ENCODE results near the gene KSR2.

DNA sequence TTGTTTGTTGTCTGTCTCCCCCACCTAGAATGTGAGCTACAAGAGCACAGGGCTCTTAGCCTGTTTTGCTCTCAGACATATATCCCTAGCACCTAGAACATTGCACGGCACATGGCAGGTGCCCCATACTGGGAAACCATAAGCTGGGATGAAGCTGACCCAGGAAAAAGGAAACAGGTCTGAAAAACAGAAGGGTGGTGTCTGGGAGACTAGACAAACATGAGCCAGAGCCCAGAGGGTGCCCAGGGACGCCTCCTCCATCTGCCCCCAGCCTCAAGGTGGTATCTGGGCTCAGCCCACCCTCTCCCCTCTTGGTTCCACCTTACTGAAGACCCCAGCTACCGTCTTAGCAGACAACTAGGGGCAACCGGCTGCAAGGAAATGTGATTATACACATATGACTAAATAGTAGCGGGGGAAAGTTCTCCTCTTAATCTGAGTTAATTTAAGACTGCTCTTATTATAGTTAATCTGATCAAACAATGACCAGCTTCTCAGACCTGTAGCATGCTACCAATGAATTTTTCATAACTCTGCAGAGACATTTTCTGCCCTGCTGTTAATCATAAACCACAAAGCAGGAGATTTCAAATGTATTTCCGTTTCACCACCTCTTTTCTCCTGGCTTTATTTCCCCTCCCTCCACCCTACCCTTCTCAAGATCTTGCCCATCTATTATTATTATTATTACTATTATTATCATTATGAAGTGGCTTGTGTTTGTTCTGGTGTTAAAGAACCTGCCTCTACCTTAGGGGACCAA, 31.9 kb downstream of the KSR2 start:
- TF ChIP-seq POLR2AphosphoS5 (IDR thresholded peaks at IDR 0.05; ENCODE audit: low read depth, low read length): no peak
- no peak for TF ChIP-seq POLR2A (IDR thresholded peaks at IDR 0.05; ENCODE audit: low read depth, low read length)
- no peak for TF ChIP-seq TAF1 (IDR thresholded peaks at IDR 0.05; ENCODE audit: low read depth, low read length)
- no peak for TF ChIP-seq SPI1 (IDR thresholded peaks at IDR 0.05; ENCODE audit: low read depth, low read length)

Data from GM12891 (cell line).